D721Med (cell line): ENCODE measurements around the gene MUC5B.

Source experiments
- DNase-seq: peaks from one replicate; pipeline ENCODE4 v3.0.0; 2011; ENCODE audit warnings: low spot score; ENCODE audit not compliant: insufficient read length
- FAIRE-seq: peaks from 2 replicates; lab custom pipeline; 2011; peaks lifted over from hg19 to GRCh38; lab: Jason Lieb, UNC
- TF ChIP-seq, protein P1 (sequence below): IDR thresholded peaks from 2 replicates; pipeline ENCODE4 v1.5.1; 2012; ENCODE audit warnings: mild to moderate bottlenecking, control low read depth; ENCODE audit not compliant: insufficient read depth; ENCODE audit errors: missing control alignments

Gene MUC5B

DNA sequence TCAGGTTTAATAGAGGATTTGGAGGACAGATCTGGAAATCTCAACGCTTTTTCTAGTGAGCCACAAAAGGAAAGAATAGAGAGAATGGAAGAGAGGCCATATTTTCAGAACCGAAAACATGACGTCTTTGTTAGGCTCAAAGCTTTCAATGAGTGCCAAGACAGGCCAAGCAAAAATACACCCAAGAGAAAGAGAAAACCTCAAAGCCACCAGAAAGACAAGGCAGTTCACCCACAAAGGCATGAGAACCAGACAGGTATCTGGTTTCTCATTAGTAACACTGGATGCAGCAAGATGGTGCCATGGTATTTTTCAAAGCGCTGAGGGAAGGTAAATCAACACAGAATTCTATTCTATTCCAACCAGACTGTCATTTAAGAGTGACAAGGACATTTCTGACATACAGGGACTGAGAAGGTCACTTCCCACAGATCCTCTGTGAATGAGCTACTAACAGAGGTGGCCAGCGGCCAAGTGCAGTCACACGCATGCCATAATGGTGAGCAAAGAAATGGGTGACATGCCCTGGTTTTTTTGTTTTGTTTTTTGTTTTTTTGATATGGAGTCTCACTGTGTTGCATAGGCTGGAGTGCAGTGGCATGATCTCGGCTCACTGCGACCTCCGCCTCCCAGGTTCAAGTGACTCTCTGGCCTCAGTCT lies 44.7 kb downstream of the MUC5B start:
- FAIRE-seq, result no peak
- no peak for DNase-seq
- TF ChIP-seq, protein P1, sequence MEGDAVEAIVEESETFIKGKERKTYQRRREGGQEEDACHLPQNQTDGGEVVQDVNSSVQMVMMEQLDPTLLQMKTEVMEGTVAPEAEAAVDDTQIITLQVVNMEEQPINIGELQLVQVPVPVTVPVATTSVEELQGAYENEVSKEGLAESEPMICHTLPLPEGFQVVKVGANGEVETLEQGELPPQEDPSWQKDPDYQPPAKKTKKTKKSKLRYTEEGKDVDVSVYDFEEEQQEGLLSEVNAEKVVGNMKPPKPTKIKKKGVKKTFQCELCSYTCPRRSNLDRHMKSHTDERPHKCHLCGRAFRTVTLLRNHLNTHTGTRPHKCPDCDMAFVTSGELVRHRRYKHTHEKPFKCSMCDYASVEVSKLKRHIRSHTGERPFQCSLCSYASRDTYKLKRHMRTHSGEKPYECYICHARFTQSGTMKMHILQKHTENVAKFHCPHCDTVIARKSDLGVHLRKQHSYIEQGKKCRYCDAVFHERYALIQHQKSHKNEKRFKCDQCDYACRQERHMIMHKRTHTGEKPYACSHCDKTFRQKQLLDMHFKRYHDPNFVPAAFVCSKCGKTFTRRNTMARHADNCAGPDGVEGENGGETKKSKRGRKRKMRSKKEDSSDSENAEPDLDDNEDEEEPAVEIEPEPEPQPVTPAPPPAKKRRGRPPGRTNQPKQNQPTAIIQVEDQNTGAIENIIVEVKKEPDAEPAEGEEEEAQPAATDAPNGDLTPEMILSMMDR, result no peak

DNA sequence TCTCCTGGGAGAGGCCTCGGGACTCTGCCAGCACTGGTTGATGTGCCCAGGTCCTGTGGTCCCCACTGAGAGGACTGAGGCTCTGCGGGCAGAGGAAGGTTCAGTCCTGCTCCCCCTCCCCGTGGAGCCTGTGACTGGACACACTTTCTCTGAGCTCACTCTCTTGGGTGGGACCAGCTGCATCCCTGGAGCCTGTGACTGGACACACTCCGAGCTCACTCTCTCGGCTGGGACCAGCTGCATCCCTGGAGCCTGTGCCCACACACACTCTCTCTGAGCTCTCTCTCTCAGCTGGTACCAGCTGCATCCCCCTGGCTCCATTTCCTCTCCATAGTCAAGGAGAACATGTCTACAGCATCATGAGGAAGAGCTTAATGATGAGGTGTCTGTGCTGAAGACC lies 47.1 kb downstream of the MUC5B start:
- FAIRE-seq (no peak), DNase-seq (no peak)
- TF ChIP-seq, protein P1, result no peak

GRCh38 chr11:1270476-1270875 lies 47.6 kb downstream of the MUC5B start:
- FAIRE-seq, result no peak
- no peak for DNase-seq
- TF ChIP-seq, protein P1, result no peak

DNA sequence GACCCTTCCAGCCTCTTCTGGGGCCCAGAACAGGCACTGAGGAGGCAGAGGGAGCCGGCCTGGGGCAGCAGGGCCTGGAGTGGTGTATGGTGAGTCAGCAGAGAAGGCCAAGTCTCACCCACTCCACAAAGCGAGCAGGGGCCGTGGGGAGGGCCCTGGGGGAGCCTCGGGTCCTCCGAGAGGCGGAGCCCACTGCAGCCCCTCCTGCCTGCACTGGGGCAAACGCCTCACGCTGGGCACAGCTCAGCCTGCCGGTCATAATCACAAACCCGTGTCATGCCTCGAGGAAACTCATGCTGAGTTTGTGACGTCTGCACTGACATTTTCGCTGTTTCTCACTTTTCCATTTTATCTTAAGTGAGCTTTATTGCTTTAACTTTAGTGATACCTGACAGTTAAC lies 48.1 kb downstream of the MUC5B start:
- DNase-seq (no peak), FAIRE-seq (no peak)
- TF ChIP-seq, protein P1, result no peak

GRCh38 chr11:1271406-1271805 lies 48.5 kb downstream of the MUC5B start:
- FAIRE-seq, result no peak
- TF ChIP-seq, protein P1, result no peak
- no peak for DNase-seq

DNA sequence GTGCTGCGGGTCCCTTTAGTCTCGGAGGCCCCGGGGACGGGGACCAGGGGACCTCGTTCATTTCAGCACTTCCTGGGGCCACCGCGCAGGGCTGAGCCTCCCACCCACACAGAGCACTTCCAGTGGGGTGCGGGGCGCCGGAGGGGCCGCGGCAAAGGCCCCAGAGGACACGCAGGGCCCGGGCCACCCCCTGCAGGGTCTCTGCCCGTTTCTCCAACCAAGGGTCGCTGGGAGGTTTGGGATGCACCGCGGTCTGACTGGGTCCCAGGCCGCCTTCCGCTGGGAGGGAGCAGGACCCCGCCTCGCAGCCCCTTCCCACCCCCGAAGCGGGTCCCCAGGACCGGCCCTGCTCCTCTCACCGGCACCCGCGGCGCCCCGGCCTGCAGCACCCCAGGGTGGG lies 49.1 kb downstream of the MUC5B start:
- DNase-seq (no peak), FAIRE-seq (no peak)
- TF ChIP-seq, protein P1, result no peak

DNA sequence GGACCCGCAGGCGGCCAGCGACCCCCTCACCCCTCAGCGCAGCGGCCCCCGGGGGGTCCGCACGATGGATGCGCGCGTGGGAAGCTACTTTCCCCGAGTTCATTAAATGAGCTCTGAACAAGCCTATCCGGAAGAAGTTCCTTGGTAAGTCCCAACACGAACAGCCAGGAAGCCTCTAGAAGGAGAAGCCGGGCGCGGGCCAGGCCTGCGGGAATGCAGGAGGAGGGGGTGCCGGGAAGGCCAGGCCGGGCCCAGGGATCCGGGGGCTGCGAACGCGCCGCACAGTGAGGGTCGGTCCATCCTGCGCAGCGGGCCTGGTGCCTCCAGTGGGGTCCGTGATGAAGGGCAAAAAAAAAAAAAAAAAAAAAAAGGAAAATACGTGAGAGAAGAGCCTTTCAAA lies 49.7 kb downstream of the MUC5B start:
- FAIRE-seq (no peak), DNase-seq (no peak)
- TF ChIP-seq, protein P1, result no peak
